Measurements from ENCODE around the gene PPP3CA. TPM values are rescaled to one million over a fixed set of nuclear protein-coding genes. Genes with fewer than 3 reads are reported as not detected.

PPP3CA gene
- total RNA-seq, 1 donor from 2014 or later = 48.0 TPM

DNA sequence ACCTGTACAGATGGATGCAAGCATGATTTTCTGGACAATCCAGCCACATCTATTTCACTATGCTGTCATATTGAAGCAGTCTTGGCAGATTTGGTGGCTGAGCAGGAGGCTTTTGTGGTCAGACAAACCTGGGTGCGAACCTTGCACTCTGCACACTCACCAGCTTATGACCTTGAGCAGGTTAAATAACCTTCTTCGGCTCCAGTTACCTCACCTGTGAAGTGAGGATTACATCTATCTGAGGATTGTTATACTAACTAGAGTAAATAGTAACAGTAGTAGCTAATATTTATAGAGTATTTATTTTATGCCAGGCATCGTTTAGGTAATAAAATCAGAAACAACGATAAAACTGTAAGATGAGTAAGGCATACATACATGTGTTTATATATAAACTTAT, 150.0 kb downstream of the PPP3CA start:
- Histone ChIP-seq H3K36me3 (peaks cover 9% of the 10 kb centered on the region), H3K27me3 (no peaks in the 10 kb centered on the region), H3K27ac (no peak overlapping the region), H3K4me1 (peaks cover 20% of the 10 kb centered on the region), H3K4me3 (no peak overlapping the region), H3K9me3 (no peaks in the 10 kb centered on the region)
- TF ChIP-seq, protein P1, sequence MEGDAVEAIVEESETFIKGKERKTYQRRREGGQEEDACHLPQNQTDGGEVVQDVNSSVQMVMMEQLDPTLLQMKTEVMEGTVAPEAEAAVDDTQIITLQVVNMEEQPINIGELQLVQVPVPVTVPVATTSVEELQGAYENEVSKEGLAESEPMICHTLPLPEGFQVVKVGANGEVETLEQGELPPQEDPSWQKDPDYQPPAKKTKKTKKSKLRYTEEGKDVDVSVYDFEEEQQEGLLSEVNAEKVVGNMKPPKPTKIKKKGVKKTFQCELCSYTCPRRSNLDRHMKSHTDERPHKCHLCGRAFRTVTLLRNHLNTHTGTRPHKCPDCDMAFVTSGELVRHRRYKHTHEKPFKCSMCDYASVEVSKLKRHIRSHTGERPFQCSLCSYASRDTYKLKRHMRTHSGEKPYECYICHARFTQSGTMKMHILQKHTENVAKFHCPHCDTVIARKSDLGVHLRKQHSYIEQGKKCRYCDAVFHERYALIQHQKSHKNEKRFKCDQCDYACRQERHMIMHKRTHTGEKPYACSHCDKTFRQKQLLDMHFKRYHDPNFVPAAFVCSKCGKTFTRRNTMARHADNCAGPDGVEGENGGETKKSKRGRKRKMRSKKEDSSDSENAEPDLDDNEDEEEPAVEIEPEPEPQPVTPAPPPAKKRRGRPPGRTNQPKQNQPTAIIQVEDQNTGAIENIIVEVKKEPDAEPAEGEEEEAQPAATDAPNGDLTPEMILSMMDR (IDR thresholded peaks at IDR 0.05) = no peak
- intact Hi-C loops (cut with DNase I) = no loop called here
- DNase-seq (no peak), ATAC-seq (no peak)

DNA sequence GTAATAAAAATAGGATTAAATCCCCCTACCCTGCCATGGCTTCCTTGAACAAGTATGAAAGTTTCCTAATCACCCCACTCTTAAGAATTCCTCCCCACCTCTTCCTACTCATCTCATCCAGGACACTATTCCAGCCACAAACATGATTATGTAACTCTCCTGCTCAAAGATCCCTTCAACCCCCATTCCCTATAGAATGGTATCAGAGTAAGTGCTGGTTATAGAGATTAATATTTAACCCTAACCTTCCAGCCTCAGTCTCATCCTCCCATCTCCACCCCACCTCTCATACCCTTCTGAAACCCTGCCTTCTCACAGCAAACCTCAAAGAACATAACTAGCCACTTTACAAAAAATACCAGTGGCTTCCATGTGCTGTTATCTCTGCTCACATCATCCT, 155.1 kb downstream of the PPP3CA start:
- H3K36me3 ChIP-seq = peaks cover 9% of the 10 kb centered on the region
- H3K4me3 ChIP-seq = no peak overlapping the region
- no peak for DNase-seq
- no peak for ATAC-seq
- no peaks in the 10 kb centered on the region for H3K27me3 ChIP-seq
- peaks cover 20% of the 10 kb centered on the region for H3K4me1 ChIP-seq
- intact Hi-C loops (cut with DNase I) = no loop called here
- TF ChIP-seq, protein P1 (IDR thresholded peaks at IDR 0.05) = no peak
- peak overlapping the region; percentile 55 for H3K27ac ChIP-seq
- H3K9me3 ChIP-seq = no peaks in the 10 kb centered on the region

DNA sequence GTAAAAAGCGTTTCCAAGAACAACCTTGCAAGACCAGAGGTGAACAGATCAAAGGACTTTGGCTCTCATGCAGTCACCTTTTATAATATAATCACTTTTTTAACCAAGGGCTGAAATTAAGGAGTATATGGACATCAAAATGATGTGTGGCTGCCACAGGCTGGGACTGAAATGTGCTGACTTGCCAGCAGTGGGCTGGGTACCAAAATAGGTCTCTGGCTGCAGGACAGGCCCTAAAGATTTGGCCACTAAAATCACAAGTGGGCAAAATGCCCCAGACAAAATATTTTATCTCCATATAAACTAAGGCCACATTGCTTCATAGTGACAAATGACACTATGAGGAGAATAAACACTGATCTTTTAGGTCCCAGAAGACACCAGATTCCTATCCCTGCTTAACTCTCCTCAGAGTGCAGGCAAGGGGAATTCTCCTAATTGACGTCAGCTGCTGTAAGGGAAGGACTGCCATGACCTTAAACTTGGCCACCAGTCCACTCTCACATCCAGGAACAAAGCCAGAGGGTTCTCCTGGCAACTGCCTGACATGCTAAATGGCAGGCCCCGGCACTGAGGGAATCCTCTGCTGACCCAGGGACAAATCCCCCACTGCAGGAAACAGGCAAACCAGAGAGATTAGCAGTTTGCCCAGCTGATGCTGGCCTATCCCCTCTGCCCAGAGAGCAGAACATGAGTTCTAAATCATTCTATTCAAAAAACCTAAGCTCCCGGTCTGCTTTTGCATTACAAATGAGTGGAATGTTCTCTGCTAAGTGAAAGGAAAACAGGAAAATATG, 155.8 kb downstream of the PPP3CA start:
- H3K4me1 ChIP-seq = peaks cover 20% of the 10 kb centered on the region
- ATAC-seq = peak; percentile 89
- intact Hi-C loops (cut with DNase I) = no loop called here
- H3K27me3 ChIP-seq = no peaks in the 10 kb centered on the region
- TF ChIP-seq, protein P1 (IDR thresholded peaks at IDR 0.05) = no peak
- H3K36me3 ChIP-seq = peaks cover 9% of the 10 kb centered on the region
- peak; percentile 62 for DNase-seq
- no peaks in the 10 kb centered on the region for H3K9me3 ChIP-seq
- peak overlapping the region; percentile 55 for H3K27ac ChIP-seq
- H3K4me3 ChIP-seq = no peak overlapping the region

DNA sequence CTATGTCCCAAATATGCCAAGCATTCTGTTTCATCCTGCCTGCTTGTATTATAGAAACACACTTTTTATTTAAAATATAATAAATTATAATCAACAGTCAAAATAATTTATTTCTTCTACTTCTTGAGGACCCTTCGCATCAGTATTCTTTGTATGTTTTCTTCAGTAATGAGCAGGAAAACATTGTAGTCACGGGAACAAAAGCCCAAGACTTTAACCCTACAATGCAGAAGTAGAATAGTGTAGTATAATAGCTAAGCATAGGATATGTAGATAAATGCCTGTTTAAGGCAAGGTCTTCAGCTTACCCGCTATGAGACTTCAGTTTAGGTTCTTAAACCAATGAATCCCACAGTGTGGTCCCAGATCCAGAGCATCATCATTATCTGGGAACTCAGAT, 156.6 kb downstream of the PPP3CA start:
- Histone ChIP-seq H3K27ac (peak overlapping the region; percentile 33), H3K27me3 (no peaks in the 10 kb centered on the region), H3K4me1 (peaks cover 20% of the 10 kb centered on the region), H3K9me3 (no peaks in the 10 kb centered on the region), H3K36me3 (peaks cover 9% of the 10 kb centered on the region), H3K4me3 (no peak overlapping the region)
- TF ChIP-seq, protein P1 (IDR thresholded peaks at IDR 0.05) = no peak
- no peak for ATAC-seq
- no peak for DNase-seq
- intact Hi-C loops (cut with DNase I) = no loop called here

DNA sequence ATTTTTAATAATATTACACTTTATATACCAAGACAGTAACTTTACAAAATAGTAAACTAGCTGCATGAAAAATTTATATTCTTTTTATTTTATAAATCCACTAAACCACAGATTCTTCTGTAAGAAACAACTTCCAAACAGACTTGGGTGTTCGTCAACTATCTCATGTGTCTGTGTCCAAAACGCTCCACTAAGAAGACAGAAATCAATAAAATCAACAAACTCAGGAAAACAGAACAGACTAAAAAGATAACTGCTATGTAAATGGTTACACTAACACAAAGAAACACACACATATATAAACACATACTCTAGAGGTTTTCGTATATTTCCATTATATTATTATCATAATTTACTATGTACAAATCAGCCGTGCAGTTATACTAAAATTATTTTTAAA, 158.4 kb downstream of the PPP3CA start:
- intact Hi-C loops (cut with DNase I) = no loop called here
- H3K4me3 ChIP-seq = no peak overlapping the region
- TF ChIP-seq, protein P1 (IDR thresholded peaks at IDR 0.05) = no peak

More for the DNA sequence above, 158.4 kb downstream of the PPP3CA start:
- no peak for DNase-seq
- Histone ChIP-seq H3K27me3 (no peaks in the 10 kb centered on the region), H3K36me3 (no peaks in the 10 kb centered on the region), H3K9me3 (no peaks in the 10 kb centered on the region), H3K27ac (no peak overlapping the region), H3K4me1 (peaks cover 20% of the 10 kb centered on the region)
- ATAC-seq = no peak
